H1 (cell line): ENCODE results near the gene HACE1. TPM values are rescaled to one million over a fixed set of nuclear protein-coding genes. Genes with fewer than 3 reads are reported as not detected.

Experiments used
- CTCF ChIA-PET: fragments of 300-600 bp; sonication (Branson Sonifier 250); formaldehyde crosslinking; loops from one replicate; lab custom pipeline; 2021; ENCODE audit not compliant: partially characterized antibody; lab: Charles Lee
- POLR2A ChIA-PET: fragments of 300-600 bp; sonication (Branson Sonifier 250); formaldehyde crosslinking; loops from one replicate; lab custom pipeline; 2021; ENCODE audit warnings: inconsistent platforms; ENCODE audit not compliant: partially characterized antibody; lab: Charles Lee
- DNase-seq, 2 experiments: peaks; one replicate each; pipeline versions ENCODE4 v3.0.0 to v3.0.0-alpha.2; 2010 to 2022; ENCODE audit warnings: low spot score in 2 of 2, low read depth in 1 of 2, mixed read lengths in 1 of 2
- FAIRE-seq: peaks from 2 replicates; lab custom pipeline; 2011; peaks lifted over from hg19 to GRCh38; lab: Jason Lieb, UNC
- H2AFZ ChIP-seq: 2 replicates; pipeline ENCODE4 v1.8.1; 2012; ENCODE audit warnings: low read length, inconsistent platforms
- H2AK5ac ChIP-seq: 2 replicates; pipeline ENCODE4 v1.6.1; 2013; ENCODE audit warnings: low read depth, low read length
- H2BK120ac ChIP-seq: replicated peaks from 2 replicates; pipeline ENCODE3; 2013; ENCODE audit warnings: low read depth, low read length, inconsistent platforms
- H2BK12ac ChIP-seq: 2 replicates; pipeline ENCODE4 v1.6.1; 2013; ENCODE audit warnings: low read depth, low read length
- H2BK15ac ChIP-seq: 2 replicates; pipeline ENCODE4 v1.6.1; 2013; ENCODE audit warnings: low read length
- H2BK20ac ChIP-seq: 2 replicates; pipeline ENCODE4 v1.6.1; 2013; ENCODE audit warnings: low read length
- H2BK5ac ChIP-seq: 2 replicates; pipeline ENCODE4 v1.6.1; 2013; ENCODE audit warnings: low read depth, low read length
- H3K14ac ChIP-seq: 2 replicates; pipeline ENCODE4 v1.6.1; 2013; ENCODE audit warnings: inconsistent platforms; ENCODE audit not compliant: insufficient read length
- H3K18ac ChIP-seq: 2 replicates; pipeline ENCODE4 v1.6.1; 2013; ENCODE audit warnings: low read length; ENCODE audit errors: extremely low read depth
- H3K23ac ChIP-seq: 2 replicates; pipeline ENCODE4 v1.6.1; 2013; ENCODE audit warnings: inconsistent platforms; ENCODE audit not compliant: insufficient read length
- H3K23me2 ChIP-seq: 2 replicates; pipeline ENCODE4 v1.6.1; 2013; ENCODE audit warnings: low read depth, low read length
- H3K27ac ChIP-seq: 2 replicates; pipeline ENCODE4 v1.6.1; 2011; ENCODE audit warnings: low read depth, low read length, inconsistent platforms
- H3K27me3 ChIP-seq, 4 experiments: replicated peaks in 1 of 4; 1 replicate in 1 of 4; 2 replicates in 3 of 4; pipeline versions ENCODE4 v1.6.1 to v1.8.1; 2011 to 2013; ENCODE audit warnings: low read length in 3 of 4, mild to moderate bottlenecking in 3 of 4, inconsistent platforms in 2 of 4, mixed read lengths in 2 of 4, moderate library complexity in 1 of 4; ENCODE audit not compliant: control insufficient read depth in 3 of 4, insufficient read depth in 3 of 4; ENCODE audit errors: extremely low read depth in 1 of 4
- H3K36me3 ChIP-seq, 4 experiments: 2 replicates each; pipeline versions ENCODE4 v1.6.1 to v1.8.1; 2011 to 2013; ENCODE audit warnings: mild to moderate bottlenecking in 4 of 4, low read length in 3 of 4, moderate library complexity in 2 of 4, control low read depth in 1 of 4, inconsistent platforms in 1 of 4; ENCODE audit not compliant: insufficient read depth in 4 of 4, control insufficient read depth in 2 of 4
- H3K4ac ChIP-seq: replicated peaks from 2 replicates; pipeline ENCODE3; 2013; ENCODE audit warnings: low read length, low read depth, mixed read lengths, inconsistent platforms; ENCODE audit not compliant: insufficient read length
- H3K4me1 ChIP-seq, 4 experiments: replicated peaks in 1 of 4; 1 replicate in 1 of 4; 2 replicates in 3 of 4; pipeline versions ENCODE4 v1.6.1 to v1.8.1; 2011 to 2013; ENCODE audit warnings: low read length in 3 of 4, inconsistent platforms in 2 of 4, mixed read lengths in 1 of 4; ENCODE audit not compliant: insufficient read depth in 4 of 4, control insufficient read depth in 3 of 4
- H3K4me2 ChIP-seq, 2 experiments: 2 replicates each; pipeline versions ENCODE4 v1.6.1 to v1.8.1; 2011 to 2013; ENCODE audit warnings: low read depth in 2 of 2, low read length in 2 of 2, control low read depth in 1 of 2, inconsistent platforms in 1 of 2, mild to moderate bottlenecking in 1 of 2; ENCODE audit not compliant: insufficient read depth in 1 of 2
- H3K4me3 ChIP-seq, 4 experiments: fragments of 200-600, 300-600 bp in 1 of 4; sonication (generic), shearing (Covaris generic), sonication (Bioruptor Twin) in 1 of 4; 2 replicates each; pipeline versions ENCODE4 v1.5.1 to v1.8.1; 2011 to 2016; ENCODE audit warnings: low read length in 4 of 4, low read depth in 3 of 4, control low read depth in 2 of 4, inconsistent platforms in 2 of 4, mild to moderate bottlenecking in 2 of 4, mixed read lengths in 1 of 4, moderate library complexity in 1 of 4; ENCODE audit not compliant: insufficient read depth in 2 of 4; ENCODE audit errors: extremely low read depth in 1 of 4
- H3K56ac ChIP-seq: replicated peaks from 2 replicates; pipeline ENCODE3; 2013; ENCODE audit warnings: low read depth, mild to moderate bottlenecking, mixed read lengths, low read length, inconsistent platforms; ENCODE audit not compliant: insufficient read length
- H3K79me1 ChIP-seq: 2 replicates; pipeline ENCODE4 v1.6.1; 2013; ENCODE audit warnings: low read depth, low read length, control low read depth
- H3K79me2 ChIP-seq, 2 experiments: 2 replicates each; pipeline versions ENCODE4 v1.6.1 to v1.8.1; 2012 to 2013; ENCODE audit warnings: low read length in 2 of 2, mild to moderate bottlenecking in 2 of 2, inconsistent platforms in 1 of 2; ENCODE audit not compliant: insufficient read depth in 2 of 2, control insufficient read depth in 1 of 2
- H3K9ac ChIP-seq, 4 experiments: replicated peaks in 1 of 4; 1 replicate in 1 of 4; 2 replicates in 3 of 4; pipeline versions ENCODE4 v1.6.1 to v1.8.1; 2011 to 2013; ENCODE audit warnings: low read depth in 3 of 4, low read length in 3 of 4, control low read depth in 2 of 4, mild to moderate bottlenecking in 2 of 4, moderate library complexity in 2 of 4, inconsistent platforms in 1 of 4; ENCODE audit errors: extremely low read depth in 1 of 4
- H3K9me3 ChIP-seq, 2 experiments: 2 replicates each; pipeline versions ENCODE4 v1.6.1 to v1.8.1; 2012 to 2013; ENCODE audit warnings: mild to moderate bottlenecking in 2 of 2, moderate library complexity in 2 of 2, control low read depth in 1 of 2, inconsistent platforms in 1 of 2, low read depth in 1 of 2, low read length in 1 of 2, mixed read lengths in 1 of 2; ENCODE audit not compliant: insufficient read depth in 2 of 2
- H4K20me1 ChIP-seq, 2 experiments: replicated peaks in 1 of 2; 2 replicates each; pipeline versions ENCODE3 to v1.8.1; 2011 to 2013; ENCODE audit warnings: inconsistent platforms in 2 of 2, low read length in 2 of 2, mild to moderate bottlenecking in 1 of 2; ENCODE audit not compliant: insufficient read depth in 2 of 2, control insufficient read depth in 1 of 2
- H4K5ac ChIP-seq: 2 replicates; pipeline ENCODE4 v1.6.1; 2013; ENCODE audit warnings: low read length, low read depth, mixed read lengths, inconsistent platforms; ENCODE audit not compliant: insufficient read length
- H4K8ac ChIP-seq: 2 replicates; pipeline ENCODE4 v1.8.0; 2013; ENCODE audit warnings: mild to moderate bottlenecking, moderate library complexity, low read length, inconsistent platforms; ENCODE audit not compliant: insufficient read depth; ENCODE audit errors: extremely low read depth
- H4K91ac ChIP-seq: replicated peaks from 2 replicates; pipeline ENCODE3; 2013; ENCODE audit warnings: low read length, mixed read lengths, inconsistent platforms; ENCODE audit not compliant: insufficient read length
- GABPA ChIP-seq: IDR thresholded peaks from 2 replicates; pipeline ENCODE4 v1.6.1; 2011; ENCODE audit warnings: mild to moderate bottlenecking, low read length, moderate library complexity, borderline replicate concordance; ENCODE audit not compliant: insufficient read depth
- JUN ChIP-seq: IDR thresholded peaks from 2 replicates; pipeline ENCODE4 v1.6.1; 2011; ENCODE audit warnings: low read depth, mild to moderate bottlenecking, improper control_type of control experiment, low read length
- TBP ChIP-seq: IDR thresholded peaks from 2 replicates; pipeline ENCODE4 v1.6.1; 2011; ENCODE audit warnings: low read depth, low read length, improper control_type of control experiment
- WGBS, 2 experiments: shearing (Covaris generic) in 1 of 2; methylation state at CpG; one replicate each; pipeline versions ENCODE4 v1.1.6 to v1.1.7; 2013 to 2015; ENCODE audit warnings: low lambda C conversion rate in 2 of 2, mixed read lengths in 2 of 2, inconsistent platforms in 1 of 2, low coverage in 1 of 2, missing lambda C conversion rate in 1 of 2; ENCODE audit not compliant: insufficient replicate concordance in 2 of 2, insufficient coverage in 1 of 2, insufficient read length in 1 of 2; ENCODE audit errors: extremely low coverage in 1 of 2, missing lambda C conversion rate in 1 of 2; 5-methylcytosine and 5-hydroxymethylcytosine counted together
- polyA plus RNA-seq, 7 experiments: library from polyadenylated mRNA; depleted of rRNA in 3 of 7; stranded (reverse) in 5 of 7; unstranded in 2 of 7; fragments of >200 nt in 5 of 7; fragments of 200-250 nt in 2 of 7; gene quantifications; 1 replicate in 5 of 7; 2 replicates in 1 of 7; 4 replicates in 1 of 7; pipeline versions ENCODE4 v1.2.1 to v1.2.3, GENCODE V29; 2011 to 2013; ENCODE audit warnings: missing spikeins in 2 of 7, mixed read lengths in 2 of 7
- total RNA-seq: library from RNA; stranded (reverse); fragmentation: NEBNext Ultra II Directional; extraction: Animal tissue kit (Norgen Biotek cat#: 25700); gene quantifications from 2 replicates; pipeline ENCODE4 v1.2.1, GENCODE V29; 2021
- TF ChIP-seq, protein P1 (sequence below): IDR thresholded peaks from 2 replicates; pipeline ENCODE4 v1.6.1; 2012; ENCODE audit warnings: inconsistent platforms

The HACE1 gene
- total and polyA plus RNA-seq, 2 of the 8 experiments (the other 6 are each of a cell fraction or from before 2014, with no cell fraction given): 7.1 to 21.3 TPM

DNA sequence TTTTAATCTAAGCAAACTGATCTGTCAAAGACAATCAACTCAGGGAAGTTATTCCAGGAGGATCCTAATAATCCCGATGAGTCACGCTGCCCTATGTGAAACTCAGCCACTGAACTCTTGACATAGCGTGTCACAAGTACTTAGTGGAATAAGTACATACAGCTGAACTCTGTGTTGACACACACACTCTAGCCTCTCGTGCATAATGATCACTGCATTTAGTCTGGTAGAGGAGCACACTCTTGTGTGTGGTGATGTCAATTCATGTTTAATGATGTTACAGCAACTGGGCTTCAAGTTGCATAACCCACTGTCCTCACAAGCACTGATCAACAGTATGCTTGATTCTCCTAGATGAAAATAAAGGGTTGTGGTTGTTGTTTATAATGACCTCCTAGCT, 148.3 kb downstream of the HACE1 start:
- DNase-seq (no peak), FAIRE-seq (peak; percentile 19)

More for the DNA sequence above, 148.3 kb downstream of the HACE1 start:
- WGBS, 2 experiments: 95% methylated on average over 4 of the region's 4 CpGs; no CpG with 5 or more reads in 1 of the 2 experiments
- H4K5ac ChIP-seq: no peak overlapping the region
- no peak for TF ChIP-seq GABPA
- TF ChIP-seq TBP: no peak
- TF ChIP-seq JUN: no peak
- TF ChIP-seq, protein P1, sequence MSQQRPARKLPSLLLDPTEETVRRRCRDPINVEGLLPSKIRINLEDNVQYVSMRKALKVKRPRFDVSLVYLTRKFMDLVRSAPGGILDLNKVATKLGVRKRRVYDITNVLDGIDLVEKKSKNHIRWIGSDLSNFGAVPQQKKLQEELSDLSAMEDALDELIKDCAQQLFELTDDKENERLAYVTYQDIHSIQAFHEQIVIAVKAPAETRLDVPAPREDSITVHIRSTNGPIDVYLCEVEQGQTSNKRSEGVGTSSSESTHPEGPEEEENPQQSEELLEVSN: no peak
- no peak overlapping the region for H3K4me3 ChIP-seq
- no peak overlapping the region for H3K9ac ChIP-seq
- no peaks in the 10 kb centered on the region; a peak in 1 of 4 replicates for H3K9me3 ChIP-seq
- no peak overlapping the region for H3K18ac ChIP-seq
- ChIA-PET POLR2A (no interaction called here), CTCF (no interaction called here)
- 0 out of 8 replicates have a peak, but pooled peaks cover 0 to 3% (median 0%) of the 10 kb centered on the region in 4 experiments for H3K36me3 ChIP-seq
- H3K79me2 ChIP-seq: no peaks in the 10 kb centered on the region
- H2BK20ac ChIP-seq: no peak overlapping the region
- no peak overlapping the region for H3K56ac ChIP-seq
- no peak overlapping the region for H2BK12ac ChIP-seq
- H2AK5ac ChIP-seq: no peak overlapping the region
- H3K79me1 ChIP-seq: no peaks in the 10 kb centered on the region
- H3K27ac ChIP-seq: no peak overlapping the region
- H3K14ac ChIP-seq: no peak overlapping the region
- no peak overlapping the region for H3K23ac ChIP-seq
- H2BK120ac ChIP-seq: no peak overlapping the region
- H3K27me3 ChIP-seq: no peaks in the 10 kb centered on the region
- H2BK15ac ChIP-seq: no peak overlapping the region
- H2AFZ ChIP-seq: no peak overlapping the region
- 0 out of 7 replicates have a peak, but pooled peaks cover 0 to 2% (median 0%) of the 10 kb centered on the region in 4 experiments for H3K4me1 ChIP-seq
- H4K20me1 ChIP-seq: no peaks in the 10 kb centered on the region
- no peak overlapping the region for H4K91ac ChIP-seq
- no peak overlapping the region for H4K8ac ChIP-seq
- no peaks in the 10 kb centered on the region for H3K23me2 ChIP-seq
- H2BK5ac ChIP-seq: no peak overlapping the region
- H3K4me2 ChIP-seq: no peak overlapping the region
- no peak overlapping the region for H3K4ac ChIP-seq
